DOHH2 (cell line): ENCODE measurements around the gene LTO1.

Experiments
- EZH2phosphoT487 ChIP-seq: fragments of 200-600 bp; sonication (generic); IDR thresholded peaks from 2 replicates; pipeline ENCODE4 v1.6.1; 2017; ENCODE audit warnings: borderline replicate concordance, mild to moderate bottlenecking, antibody characterized with exemption, low read length, moderate library complexity, mixed read lengths
- TF ChIP-seq, protein P1 (sequence below): fragments of 200-600 bp; sonication (generic); IDR thresholded peaks from one replicate; pipeline ENCODE4 v1.5.1; 2014; ENCODE audit warnings: antibody characterized with exemption, mild to moderate bottlenecking, low read depth, low read length; ENCODE audit not compliant: poor library complexity, severe bottlenecking

DNA sequence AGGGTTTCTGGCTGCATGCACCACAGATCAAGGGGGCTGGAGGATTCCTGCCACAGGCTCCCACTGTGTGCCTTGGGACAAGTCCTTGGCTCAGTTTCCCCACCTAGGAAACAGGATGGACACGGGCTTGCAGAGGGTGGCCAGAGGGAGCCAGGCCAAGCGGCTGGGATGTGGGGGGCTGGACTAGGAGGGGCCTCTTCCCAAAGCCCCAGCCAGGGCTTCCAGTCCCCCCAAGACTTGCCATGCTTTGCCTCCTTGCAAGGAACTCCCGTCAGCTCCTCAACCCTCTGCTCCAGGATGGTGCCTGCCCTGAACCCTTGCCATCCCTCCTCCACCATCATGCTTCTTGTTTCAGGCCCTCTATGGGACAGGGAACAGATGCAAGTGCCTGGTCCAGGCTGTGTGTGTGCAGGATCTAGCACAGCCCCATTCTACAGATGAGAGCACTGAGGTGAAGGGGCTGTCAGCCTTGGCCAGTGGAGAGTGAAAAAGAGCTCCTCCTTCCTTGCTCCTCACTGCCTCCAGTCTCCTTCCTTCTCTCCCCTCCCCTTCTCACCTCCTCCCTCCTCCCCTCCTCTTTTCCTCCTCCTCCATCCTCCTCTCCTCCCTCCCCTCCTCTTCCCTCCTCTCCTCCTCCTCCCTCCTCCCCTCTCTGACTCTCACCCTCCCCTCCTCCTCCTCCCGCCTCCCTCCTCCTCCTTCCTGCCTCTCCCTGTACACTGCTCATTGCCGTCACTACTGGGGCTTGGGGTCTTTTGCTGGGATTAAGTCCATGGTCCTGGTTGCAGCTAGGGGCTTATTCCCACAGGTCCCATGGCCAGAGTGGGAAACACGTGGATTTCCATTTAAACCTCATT lies 42.0 kb upstream of the LTO1 start:
- TF ChIP-seq, protein P1, sequence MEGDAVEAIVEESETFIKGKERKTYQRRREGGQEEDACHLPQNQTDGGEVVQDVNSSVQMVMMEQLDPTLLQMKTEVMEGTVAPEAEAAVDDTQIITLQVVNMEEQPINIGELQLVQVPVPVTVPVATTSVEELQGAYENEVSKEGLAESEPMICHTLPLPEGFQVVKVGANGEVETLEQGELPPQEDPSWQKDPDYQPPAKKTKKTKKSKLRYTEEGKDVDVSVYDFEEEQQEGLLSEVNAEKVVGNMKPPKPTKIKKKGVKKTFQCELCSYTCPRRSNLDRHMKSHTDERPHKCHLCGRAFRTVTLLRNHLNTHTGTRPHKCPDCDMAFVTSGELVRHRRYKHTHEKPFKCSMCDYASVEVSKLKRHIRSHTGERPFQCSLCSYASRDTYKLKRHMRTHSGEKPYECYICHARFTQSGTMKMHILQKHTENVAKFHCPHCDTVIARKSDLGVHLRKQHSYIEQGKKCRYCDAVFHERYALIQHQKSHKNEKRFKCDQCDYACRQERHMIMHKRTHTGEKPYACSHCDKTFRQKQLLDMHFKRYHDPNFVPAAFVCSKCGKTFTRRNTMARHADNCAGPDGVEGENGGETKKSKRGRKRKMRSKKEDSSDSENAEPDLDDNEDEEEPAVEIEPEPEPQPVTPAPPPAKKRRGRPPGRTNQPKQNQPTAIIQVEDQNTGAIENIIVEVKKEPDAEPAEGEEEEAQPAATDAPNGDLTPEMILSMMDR = no peak
- no peak for TF ChIP-seq EZH2phosphoT487
